PFSK-1 (cell line): ENCODE measurements around the gene HLF.

ENCODE experiments used
- POLR2AphosphoS5 ChIP-seq: IDR thresholded peaks from 2 replicates; pipeline ENCODE4 v1.6.1; 2012; ENCODE audit warnings: low read depth, mild to moderate bottlenecking, control low read depth, low read length, moderate library complexity
- REST ChIP-seq, 2 experiments: IDR thresholded peaks; 2 replicates each; pipeline versions ENCODE4 v1.6.1 to v1.8.0; 2011 to 2012; ENCODE audit warnings: low read depth in 2 of 2, low read length in 2 of 2, control low read depth in 1 of 2, inconsistent platforms in 1 of 2, mild to moderate bottlenecking in 1 of 2, moderate library complexity in 1 of 2; ENCODE audit not compliant: insufficient read depth in 1 of 2
- TAF1 ChIP-seq: IDR thresholded peaks from 2 replicates; pipeline ENCODE4 v1.6.1; 2012; ENCODE audit warnings: low read length, control low read depth, borderline replicate concordance; ENCODE audit not compliant: insufficient read depth

GRCh38 chr17:55335625-55336024, 70.9 kb downstream of the HLF start:
- TF ChIP-seq REST (IDR thresholded peaks at IDR 0.05; ENCODE audit: insufficient read depth in 1 of 2, low read depth in 2 of 2, low read length in 2 of 2) (no peak), POLR2AphosphoS5 (no peak), TAF1 (no peak)
